NCI-H446 (cell line): ENCODE measurements around the gene DPP10.

Experiments
- DNase-seq, 2 experiments: peaks; one replicate each; lab custom pipeline; 2025; lab: John Stamatoyannopoulos, UW

Gene DPP10

GRCh38 chr2:114810092-114810491 lies 367.7 kb downstream of the DPP10 start:
- DNase-seq: no peak

- DNase-seq: no peak
These were observed 369.8 kb downstream of the DPP10 start for GRCh38 chr2:114812261-114812660.

GRCh38 chr2:114814355-114814754 lies 371.9 kb downstream of the DPP10 start:
- no peak for DNase-seq

- no peak for DNase-seq
These were observed 378.6 kb downstream of the DPP10 start for GRCh38 chr2:114821055-114821454.

- DNase-seq: no peak
These were observed 401.5 kb downstream of the DPP10 start for GRCh38 chr2:114843963-114844362.

- no peak for DNase-seq
These were observed 414.8 kb downstream of the DPP10 start for GRCh38 chr2:114857196-114857595.

GRCh38 chr2:114859726-114860510 lies 417.5 kb downstream of the DPP10 start:
- no peak for DNase-seq

GRCh38 chr2:114862243-114862642 lies 419.8 kb downstream of the DPP10 start:
- no peak for DNase-seq

- DNase-seq: no peak
These were observed 422.5 kb downstream of the DPP10 start for GRCh38 chr2:114864901-114865300.

GRCh38 chr2:114880046-114880445 lies 437.6 kb downstream of the DPP10 start:
- DNase-seq: no peak

- DNase-seq: no peak
These were observed 477.5 kb downstream of the DPP10 start for GRCh38 chr2:114919985-114920384.

- no peak for DNase-seq
These were observed 479.6 kb downstream of the DPP10 start for GRCh38 chr2:114922076-114922475.

GRCh38 chr2:114925296-114926255 lies 483.1 kb downstream of the DPP10 start:
- no peak for DNase-seq

GRCh38 chr2:114926303-114926702 lies 483.9 kb downstream of the DPP10 start:
- no peak for DNase-seq

- no peak for DNase-seq
These were observed 486.8 kb downstream of the DPP10 start for GRCh38 chr2:114929225-114929624.

GRCh38 chr2:114933671-114934241 lies 491.3 kb downstream of the DPP10 start:
- no peak for DNase-seq

- DNase-seq: no peak
These were observed 492.6 kb downstream of the DPP10 start for GRCh38 chr2:114935031-114935430.

- DNase-seq: no peak
These were observed 495.0 kb downstream of the DPP10 start for GRCh38 chr2:114937366-114937930.

- no peak for DNase-seq
These were observed 498.5 kb downstream of the DPP10 start for GRCh38 chr2:114940785-114941458.

- DNase-seq: no peak
These were observed 506.9 kb downstream of the DPP10 start for GRCh38 chr2:114949228-114949804.

GRCh38 chr2:114960389-114960788 lies 517.9 kb downstream of the DPP10 start:
- DNase-seq: no peak
